B cell (primary cell): ENCODE data around the gene GBP4. TPM values are rescaled to one million over a fixed set of nuclear protein-coding genes. Genes with fewer than 3 reads are reported as not detected.

Experiments
- ATAC-seq: fragments of 200-7000 bp; cut with Tn5 transposase; one replicate; pipeline ENCODE4 v1.10.0; 2021; ENCODE audit warnings: low read depth, mild to moderate bottlenecking, moderate number of reproducible peaks, moderate library complexity
- CTCF ChIA-PET: fragments of 350-600 bp; sonication (Branson Sonifier 250); formaldehyde crosslinking; loops from one replicate; lab custom pipeline; 2021; ENCODE audit warnings: antibody characterized with exemption, inconsistent platforms; lab: Charles Lee
- POLR2A ChIA-PET: fragments of 350-600 bp; sonication (Branson Sonifier 250); formaldehyde crosslinking; loops from one replicate; lab custom pipeline; 2021; ENCODE audit warnings: antibody characterized with exemption; lab: Charles Lee
- DNase-seq: peaks from one replicate; pipeline ENCODE4 v3.0.0; 2013
- H2AFZ ChIP-seq: 2 replicates; pipeline ENCODE4 v1.6.1; 2012; ENCODE audit warnings: mild to moderate bottlenecking, low read depth, low read length; ENCODE audit not compliant: insufficient read depth, poor library complexity, severe bottlenecking
- H3K27ac ChIP-seq, 2 donors: 1 replicate in 1 of 2; 2 replicates in 1 of 2; pipeline ENCODE4 v1.5.1; 2012 to 2013; ENCODE audit warnings: low read length in 2 of 2, mild to moderate bottlenecking in 2 of 2, moderate library complexity in 1 of 2
- H3K27me3 ChIP-seq, 4 experiments: fragments of 200-600 bp in 1 of 4; sonication (generic) in 1 of 4; replicated peaks in 1 of 4; 1 replicate in 2 of 4; 2 replicates in 2 of 4; pipeline versions ENCODE4 v1.6.1 to v1.7.0; 2013 to 2016; ENCODE audit warnings: low read length in 3 of 4, mild to moderate bottlenecking in 2 of 4, mixed read lengths in 1 of 4, moderate library complexity in 1 of 4; ENCODE audit not compliant: insufficient read depth in 4 of 4, control insufficient read depth in 3 of 4; ENCODE audit errors: control extremely low read depth in 1 of 4
- H3K36me3 ChIP-seq, 2 experiments: replicated peaks in 1 of 2; 1 replicate in 1 of 2; 2 replicates in 1 of 2; pipeline versions ENCODE4 v1.6.1 to v1.7.1; 2013; ENCODE audit warnings: low read length in 1 of 2; ENCODE audit not compliant: insufficient read depth in 2 of 2, control insufficient read depth in 1 of 2; ENCODE audit errors: control extremely low read depth in 1 of 2, extremely low read depth in 1 of 2
- H3K4me1 ChIP-seq, 2 donors: fragments of 200-600 bp in 1 of 2; sonication (generic) in 1 of 2; 1 replicate in 1 of 2; 2 replicates in 1 of 2; pipeline versions ENCODE4 v1.5.1 to v1.6.1; 2013 to 2017; ENCODE audit warnings: low read length in 2 of 2; ENCODE audit not compliant: control insufficient read depth in 2 of 2, insufficient read depth in 2 of 2
- H3K4me2 ChIP-seq: replicated peaks from 2 replicates; pipeline ENCODE3; 2012; ENCODE audit warnings: mild to moderate bottlenecking, low read depth, low read length; ENCODE audit not compliant: poor library complexity, severe bottlenecking
- H3K4me3 ChIP-seq, 5 experiments: fragments of 200-600 bp in 1 of 5; sonication (generic) in 1 of 5; 1 replicate in 3 of 5; 2 replicates in 2 of 5; pipeline versions ENCODE4 v1.5.1 to v1.7.0; 2011 to 2016; ENCODE audit warnings: low read length in 4 of 5, mild to moderate bottlenecking in 4 of 5, low read depth in 2 of 5, control low read depth in 1 of 5, moderate library complexity in 1 of 5; ENCODE audit not compliant: insufficient read depth in 1 of 5; ENCODE audit errors: control extremely low read depth in 1 of 5, extremely low read depth in 1 of 5
- H3K79me2 ChIP-seq: fragments of 200-600 bp; sonication (generic); one replicate; pipeline ENCODE4 v1.6.0; 2016; ENCODE audit warnings: low read length; ENCODE audit not compliant: control insufficient read depth, insufficient read depth
- H3K9ac ChIP-seq: fragments of 200-600 bp; sonication (generic); 2 replicates; pipeline ENCODE4 v1.6.1; 2017; ENCODE audit warnings: mild to moderate bottlenecking, low read length, moderate library complexity
- H3K9me3 ChIP-seq, 3 donors: one replicate each; pipeline versions ENCODE4 v1.6.1 to v1.7.1; 2013; ENCODE audit warnings: low read length in 2 of 3; ENCODE audit not compliant: control insufficient read depth in 2 of 3, insufficient read depth in 1 of 3; ENCODE audit errors: control extremely low read depth in 1 of 3
- H4K20me1 ChIP-seq: 2 replicates; pipeline ENCODE4 v1.6.0; 2012; ENCODE audit warnings: mild to moderate bottlenecking, low read length; ENCODE audit not compliant: insufficient read depth, control insufficient read depth, poor library complexity, severe bottlenecking
- H3K27ac Mint-ChIP-seq: one replicate; pipeline ENCODE4 v1.8.0; 2021; ENCODE audit warnings: mixed read lengths
- H3K27me3 Mint-ChIP-seq: one replicate; pipeline ENCODE4 v1.8.0; 2021; ENCODE audit warnings: mixed read lengths
- H3K4me1 Mint-ChIP-seq: one replicate; pipeline ENCODE4 v1.8.0; 2021; ENCODE audit warnings: mixed read lengths
- H3K4me3 Mint-ChIP-seq: one replicate; pipeline ENCODE4 v1.8.0; 2021; ENCODE audit warnings: mixed read lengths
- H3K9me3 Mint-ChIP-seq: one replicate; pipeline ENCODE4 v1.8.0; 2022; ENCODE audit warnings: mixed read lengths; ENCODE audit not compliant: insufficient read depth
- CTCF ChIP-seq: fragments of 200-600 bp; IDR thresholded peaks from one replicate; pipeline ENCODE4 v1.8.0; 2022; ENCODE audit warnings: antibody characterized with exemption, mild to moderate bottlenecking
- EZH2 ChIP-seq: IDR thresholded peaks from 2 replicates; pipeline ENCODE4 v1.6.1; 2012; ENCODE audit warnings: borderline replicate concordance, low read depth, mild to moderate bottlenecking, moderate library complexity, low read length; ENCODE audit not compliant: insufficient read depth, poor library complexity, severe bottlenecking
- WGBS: methylation state at CpG from one replicate; pipeline ENCODE4 v1.1.5; 2013; ENCODE audit warnings: missing lambda C conversion rate; ENCODE audit not compliant: insufficient coverage; 5-methylcytosine and 5-hydroxymethylcytosine counted together
- intact Hi-C: fragments of 100-400 bp; cut with micrococcal nuclease; formaldehyde crosslinking; loops from one replicate; pipeline ENCODE4 v1.10.0; 2022
- polyA plus RNA-seq: library from polyadenylated mRNA; depleted of rRNA; stranded (reverse); fragments of >200 nt; gene quantifications from 2 replicates; pipeline ENCODE4 v1.2.3, GENCODE V29; 2012
- total RNA-seq, 2 donors: library from RNA; stranded (reverse); fragments of 120-200 nt in 1 of 2; gene quantifications; 1 replicate in 1 of 2; 2 replicates in 1 of 2; pipeline versions ENCODE4 v1.2.3 to v1.2.4, GENCODE V29; 2013 to 2022

GBP4 gene
- total and polyA plus RNA-seq, 2 donors (not counting 1 experiment from before 2014, with no cell fraction given) = 12.4 to 43.9 TPM

GRCh38 chr1:89198081-89198480 lies 661 bp downstream of the GBP4 start:
- POLR2A ChIA-PET = interaction anchor here (1.1 kb wide), 1 partner anchor 74 kb away, joined by 4 read pairs; the partner anchor contains the start of gene GBP5

More at GRCh38 chr1:89198081-89198480, 661 bp downstream of the GBP4 start:
- H3K9me3 ChIP-seq = no peaks in the 10 kb centered on the region
- Mint-ChIP-seq H3K4me3 (peak overlapping the region; percentile 94), H3K9me3 (no peaks in the 10 kb centered on the region), H3K27ac (peak overlapping the region; percentile 88), H3K4me1 (peaks cover 48% of the 10 kb centered on the region), H3K27me3 (no peaks in the 10 kb centered on the region)
- peaks cover 34 to 37% of the 10 kb centered on the region in 2 donors for H3K4me1 ChIP-seq
- DNase-seq = no peak
- H3K79me2 ChIP-seq = peaks cover 22% of the 10 kb centered on the region
- intact Hi-C loops = loop anchor here (2.0 kb wide), 1 partner anchor 75 kb away; the partner anchor contains the start of gene GBP5
- H3K9ac ChIP-seq = peak overlapping the region; percentile 83
- H4K20me1 ChIP-seq = no peaks in the 10 kb centered on the region
- no peak for TF ChIP-seq CTCF
- no peak for TF ChIP-seq EZH2
- H3K4me2 ChIP-seq = peak overlapping the region; percentile 79
- CTCF ChIA-PET = interaction anchor here (1.0 to 1.4 kb wide), 5 partner anchors 12 to 161 kb away, joined by 3 to 7 read pairs (median 4); no protein-coding TSS in a partner anchor
- no peaks in the 10 kb centered on the region for H3K27me3 ChIP-seq
- WGBS = 4% methylated on average over 7 of the region's 8 CpGs
- H2AFZ ChIP-seq = peak overlapping the region; percentile 85
- no peak for ATAC-seq
- peak overlapping the region; percentile 59 to 89 (median 83) for H3K4me3 ChIP-seq
- peak overlapping the region; percentile 74 to 85 for H3K27ac ChIP-seq
- H3K36me3 ChIP-seq = peaks cover 0 to 14% of the 10 kb centered on the region in 2 experiments
